Activated CD8-positive, alpha-beta T cell treated with anti-CD3 and anti-CD28 coated beads for 36 hours (primary cell): ENCODE results near the gene NDUFB6. TPM values are rescaled to one million over a fixed set of nuclear protein-coding genes. Genes with fewer than 3 reads are reported as not detected.
A peak's percentile ranks its signal among the peaks of the same experiment; 100 is the strongest.

Experiments used
- ATAC-seq: fragments of 200-7000 bp; cut with Tn5 transposase; one replicate; pipeline ENCODE4 v1.10.0; 2021; ENCODE audit warnings: mild to moderate bottlenecking, moderate library complexity
- CTCF ChIA-PET: fragments of 350-600 bp; sonication (Branson Sonifier 250); formaldehyde crosslinking; loops from one replicate; lab custom pipeline; 2021; ENCODE audit warnings: antibody characterized with exemption; lab: Charles Lee
- POLR2A ChIA-PET: fragments of 350-600 bp; sonication (Branson Sonifier 250); formaldehyde crosslinking; loops from one replicate; lab custom pipeline; 2021; ENCODE audit warnings: antibody characterized with exemption; lab: Charles Lee
- DNase-seq: peaks from one replicate; pipeline ENCODE4 v3.0.0-alpha.2; 2020
- H3K27ac Mint-ChIP-seq: one replicate; pipeline ENCODE4 v1.8.0; 2021; ENCODE audit warnings: mild to moderate bottlenecking, mixed read lengths
- H3K27me3 Mint-ChIP-seq: one replicate; pipeline ENCODE4 v1.8.0; 2021; ENCODE audit warnings: mixed read lengths
- H3K36me3 Mint-ChIP-seq: one replicate; pipeline ENCODE4 v1.8.0; 2021; ENCODE audit warnings: low read depth, mixed read lengths
- H3K4me1 Mint-ChIP-seq: one replicate; pipeline ENCODE4 v1.8.0; 2021; ENCODE audit warnings: low read depth, mixed read lengths
- H3K4me3 Mint-ChIP-seq: one replicate; pipeline ENCODE4 v1.8.0; 2021; ENCODE audit warnings: mild to moderate bottlenecking, moderate library complexity, mixed read lengths
- H3K9me3 Mint-ChIP-seq: one replicate; pipeline ENCODE4 v1.8.0; 2021; ENCODE audit warnings: mixed read lengths
- CTCF ChIP-seq: fragments of 200-600 bp; IDR thresholded peaks from one replicate; pipeline ENCODE4 v1.8.0; 2022; ENCODE audit warnings: antibody characterized with exemption, mild to moderate bottlenecking
- intact Hi-C: fragments of 100-400 bp; cut with micrococcal nuclease; formaldehyde crosslinking; loops from one replicate; pipeline ENCODE4 v1.10.0; 2022
- total RNA-seq, 2 experiments: library from RNA; stranded (reverse); gene quantifications; one replicate each; pipeline ENCODE4 v1.2.3, GENCODE V29; 2021

Gene NDUFB6
- total RNA-seq, 2 experiments from 2014 or later, result 61.4 to 63.4 TPM

DNA sequence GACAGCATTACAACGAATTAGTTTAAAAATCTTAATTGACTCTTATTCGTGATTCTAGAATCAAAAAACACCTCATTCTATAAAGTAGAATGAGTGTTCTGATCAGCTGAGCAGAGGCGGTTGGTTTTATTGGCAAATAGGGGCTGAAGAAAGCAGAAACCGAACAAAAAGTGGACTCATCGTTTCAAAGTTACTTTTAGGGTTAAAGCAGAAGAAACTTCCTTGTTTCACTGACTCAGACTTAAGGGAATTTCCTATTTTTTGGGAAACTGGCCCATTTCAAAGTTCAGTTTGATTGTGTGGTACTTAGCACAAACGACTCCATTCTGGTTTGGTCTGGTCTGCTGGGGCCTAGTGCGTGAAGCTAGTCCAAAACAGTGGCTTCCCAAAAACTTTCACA is 862 bp upstream of the NDUFB6 start:
- TF ChIP-seq CTCF, result no peak
- intact Hi-C loops, result loop anchor here (1.0 to 10.0 kb wide), 2 partner anchors 22 to 49 kb away; partner anchors contain the start of genes RIGI, SMIM27 and TOPORS
- Mint-ChIP-seq H3K9me3 (no peaks in the 10 kb centered on the region), H3K4me1 (peaks cover 24% of the 10 kb centered on the region), H3K36me3 (peaks cover 5% of the 10 kb centered on the region), H3K4me3 (peak overlapping the region; percentile 96), H3K27me3 (peaks cover 4% of the 10 kb centered on the region), H3K27ac (peak overlapping the region; percentile 94)
- no peak for DNase-seq
- ChIA-PET POLR2A (interaction anchor here (1.0 to 2.4 kb wide), 2 partner anchors 22 to 48 kb away, joined by 3 to 13 read pairs; partner anchors contain the start of genes RIGI, SMIM27 and TOPORS), CTCF (interaction anchor here (0.6 to 5.9 kb wide), 11 partner anchors 14 to 425 kb away, joined by 3 to 123 read pairs (median 4); partner anchors contain the start of genes ACO1, RIGI, SMIM27 and TOPORS)
- no peak for ATAC-seq

DNA sequence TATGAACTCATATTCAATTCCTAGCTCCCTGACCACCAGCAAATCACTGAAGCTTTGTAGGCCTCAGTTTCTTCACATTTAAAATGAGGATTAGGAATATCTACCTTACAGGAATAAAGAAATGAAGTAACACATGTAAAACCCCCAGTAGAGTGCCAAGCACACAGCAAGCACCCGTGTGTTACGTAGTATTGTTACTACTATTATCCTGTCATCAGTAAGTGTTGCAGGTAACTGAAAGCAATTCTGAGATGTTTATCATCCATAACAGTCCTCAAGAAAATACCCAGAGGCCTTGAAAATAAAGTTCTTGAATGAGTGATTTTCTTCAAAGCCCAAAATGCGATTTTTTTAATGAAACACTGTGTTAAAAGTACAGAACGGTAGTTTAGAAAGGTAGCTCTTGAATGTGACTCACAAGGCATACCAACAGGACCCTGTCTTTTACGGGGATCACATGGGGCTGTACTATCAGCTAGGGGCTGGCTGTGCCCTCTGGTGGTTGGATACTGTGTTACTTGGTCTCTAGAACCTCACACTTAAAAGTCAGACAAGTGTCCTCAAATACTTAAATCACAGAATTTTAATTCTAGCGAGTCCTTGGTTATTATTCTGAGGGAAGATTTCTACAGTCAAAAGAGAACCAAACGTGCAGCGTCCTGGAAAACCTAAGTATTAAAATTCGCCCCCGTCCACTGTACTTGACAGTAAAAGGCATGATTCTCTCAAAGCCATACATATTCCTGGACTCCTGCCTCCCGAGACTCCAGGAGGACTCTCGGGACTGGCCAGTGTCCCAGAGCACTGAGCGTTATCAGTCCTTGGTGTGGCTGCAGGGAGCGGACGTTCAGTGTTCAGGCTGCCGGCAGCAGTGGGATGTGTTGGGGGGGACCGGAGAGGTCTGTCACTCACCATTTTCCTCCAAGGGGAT is 725 bp downstream of the NDUFB6 start:
- Mint-ChIP-seq H3K27me3 (no peaks in the 10 kb centered on the region), H3K27ac (peak overlapping the region; percentile 94), H3K4me3 (peak overlapping the region; percentile 96), H3K36me3 (peaks cover 14% of the 10 kb centered on the region), H3K9me3 (no peaks in the 10 kb centered on the region), H3K4me1 (peaks cover 29% of the 10 kb centered on the region)
- intact Hi-C loops, result loop anchor here (10.0 kb wide), 1 partner anchor 47 kb away; the partner anchor contains the start of gene RIGI
- ChIA-PET POLR2A (interaction anchor here (0.9 to 2.4 kb wide), 3 partner anchors 8 to 21 kb away, joined by 3 to 13 read pairs (median 3); partner anchors contain the start of genes SMIM27 and TOPORS), CTCF (interaction anchor here (0.6 to 5.9 kb wide), 25 partner anchors 9 to 427 kb away, joined by 3 to 123 read pairs (median 5); partner anchors contain the start of genes ACO1, RIGI, SMIM27 and TOPORS)
- peak; percentile 83 for TF ChIP-seq CTCF
- ATAC-seq (peak; percentile 90), DNase-seq (peak; percentile 89)

DNA sequence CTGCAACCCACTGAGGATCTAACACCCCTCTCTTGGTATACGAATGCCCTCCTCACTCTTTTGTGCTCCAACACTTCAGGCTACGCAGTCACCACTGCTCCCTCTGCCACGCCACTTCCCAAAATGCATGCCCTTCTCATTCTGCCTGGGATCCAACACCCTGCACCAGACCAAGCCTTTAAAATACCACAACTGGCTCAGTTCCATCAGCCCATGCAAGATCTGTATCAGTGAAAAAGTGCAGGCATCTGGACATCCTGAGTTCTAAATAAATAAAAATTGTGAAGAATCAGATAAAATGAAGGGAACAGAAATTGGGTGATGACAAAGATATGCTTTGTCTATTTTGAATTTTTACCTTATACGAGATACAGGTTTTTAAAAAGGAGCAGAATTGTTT is 2.7 kb downstream of the NDUFB6 start:
- Mint-ChIP-seq H3K4me1 (peaks cover 35% of the 10 kb centered on the region), H3K36me3 (peaks cover 23% of the 10 kb centered on the region), H3K27ac (peak overlapping the region; percentile 50), H3K9me3 (no peaks in the 10 kb centered on the region), H3K27me3 (no peaks in the 10 kb centered on the region), H3K4me3 (no peak overlapping the region)
- ChIA-PET CTCF (no interaction called here), POLR2A (no interaction called here)
- intact Hi-C loops, result loop anchor here (10.0 kb wide), 1 partner anchor 45 kb away; the partner anchor contains the start of gene RIGI
- TF ChIP-seq CTCF, result no peak
- DNase-seq (no peak), ATAC-seq (no peak)

- ChIA-PET POLR2A (interaction anchor here (1.6 to 1.7 kb wide), 2 partner anchors 9 to 14 kb away, joined by 3 read pairs; partner anchors contain the start of gene TOPORS), CTCF (interaction anchor here (1.0 to 5.0 kb wide), 4 partner anchors 8 to 188 kb away, joined by 3 to 33 read pairs (median 3); partner anchors contain the start of gene RIGI)
- intact Hi-C loops, result no loop called here
- TF ChIP-seq CTCF, result no peak
- Mint-ChIP-seq H3K9me3 (no peaks in the 10 kb centered on the region), H3K36me3 (peaks cover 24% of the 10 kb centered on the region), H3K4me3 (no peak overlapping the region), H3K4me1 (peaks cover 28% of the 10 kb centered on the region), H3K27ac (no peak overlapping the region), H3K27me3 (no peaks in the 10 kb centered on the region)
- DNase-seq, result no peak
- no peak for ATAC-seq
Measured at GRCh38 chr9:32566770-32567169, 6.2 kb downstream of the NDUFB6 start.
